GM23338 (cell line): Measurements from ENCODE around the gene IKBKG. TPM values are rescaled to one million over a fixed set of nuclear protein-coding genes. Genes with fewer than 3 reads are reported as not detected.

ENCODE experiments used
- ATAC-seq: fragments of 200-7000 bp; cut with Tn5 transposase; 3 replicates; pipeline ENCODE4 v1.9.1; 2020
- DNase-seq: peaks from one replicate; pipeline ENCODE4 v3.0.0-alpha.2; 2015; ENCODE audit warnings: low spot score
- H2AFZ ChIP-seq: fragments of 200-600 bp; sonication (generic); 2 replicates; pipeline ENCODE4 v1.8.0; 2016; ENCODE audit warnings: antibody characterized with exemption, mild to moderate bottlenecking, moderate library complexity
- H3F3A ChIP-seq: fragments of 200-600 bp; sonication (generic); replicated peaks from 2 replicates; pipeline ENCODE4 v1.8.0; 2017; ENCODE audit warnings: antibody characterized with exemption, mixed run types, low read depth
- H3K27ac ChIP-seq: fragments of 200-600 bp; sonication (generic); 2 replicates; pipeline ENCODE4 v1.6.1; 2016; ENCODE audit warnings: low read depth
- H3K27me3 ChIP-seq: fragments of 200-600 bp; sonication (generic); 2 replicates; pipeline ENCODE4 v1.8.0; 2016; ENCODE audit warnings: mild to moderate bottlenecking, mixed run types, moderate library complexity; ENCODE audit not compliant: insufficient read depth
- H3K36me3 ChIP-seq: fragments of 200-600 bp; sonication (generic); 2 replicates; pipeline ENCODE4 v1.8.0; 2016; ENCODE audit warnings: mild to moderate bottlenecking; ENCODE audit not compliant: insufficient read depth
- H3K4me1 ChIP-seq: fragments of 200-600 bp; sonication (generic); 2 replicates; pipeline ENCODE4 v1.8.0; 2016; ENCODE audit warnings: mild to moderate bottlenecking, moderate library complexity; ENCODE audit not compliant: insufficient read depth
- H3K4me2 ChIP-seq: fragments of 200-600 bp; sonication (generic); 2 replicates; pipeline ENCODE4 v1.7.1; 2017; ENCODE audit warnings: mixed run types
- H3K4me3 ChIP-seq: fragments of 200-600 bp; sonication (generic); 2 replicates; pipeline ENCODE4 v1.6.1; 2016; ENCODE audit warnings: mixed run types
- H3K79me2 ChIP-seq: fragments of 200-600 bp; sonication (generic); replicated peaks from 2 replicates; pipeline ENCODE4 v1.8.0; 2017; ENCODE audit warnings: mild to moderate bottlenecking; ENCODE audit not compliant: insufficient read depth
- H3K9me2 ChIP-seq: fragments of 200-600 bp; sonication (generic); 2 replicates; pipeline ENCODE4 v1.8.0; 2017; ENCODE audit not compliant: insufficient read depth
- H4K20me1 ChIP-seq: fragments of 200-600 bp; sonication (generic); replicated peaks from 2 replicates; pipeline ENCODE4 v1.8.0; 2017; ENCODE audit warnings: mild to moderate bottlenecking; ENCODE audit not compliant: insufficient read depth
- H3K27ac Mint-ChIP-seq: 2 replicates; pipeline ENCODE4 v1.8.0; 2020; ENCODE audit warnings: inconsistent platforms, mild to moderate bottlenecking, moderate library complexity, mixed read lengths
- H3K27me3 Mint-ChIP-seq: 3 replicates; pipeline ENCODE4 v1.8.0; 2022; ENCODE audit warnings: low read depth, mild to moderate bottlenecking, moderate library complexity, mixed read lengths, inconsistent platforms; ENCODE audit not compliant: insufficient read depth, poor library complexity
- H3K36me3 Mint-ChIP-seq: 3 replicates; pipeline ENCODE4 v1.8.0; 2021; ENCODE audit warnings: low read depth, mild to moderate bottlenecking, inconsistent platforms, moderate library complexity, mixed read lengths
- H3K4me1 Mint-ChIP-seq: 3 replicates; pipeline ENCODE4 v1.8.0; 2020; ENCODE audit warnings: mild to moderate bottlenecking, inconsistent platforms, mixed read lengths
- H3K4me3 Mint-ChIP-seq: 3 replicates; pipeline ENCODE4 v1.8.0; 2021; ENCODE audit warnings: moderate library complexity, mild to moderate bottlenecking, inconsistent platforms, mixed read lengths
- H3K9me3 Mint-ChIP-seq: 3 replicates; pipeline ENCODE4 v1.8.0; 2020; ENCODE audit warnings: moderate library complexity, mild to moderate bottlenecking, inconsistent platforms, mixed read lengths
- CREB1 ChIP-seq: fragments of 250-450 bp; sonication (Bioruptor Pico); IDR thresholded peaks from 2 replicates; pipeline ENCODE4 v1.5.0; 2020; ENCODE audit warnings: low read depth, mild to moderate bottlenecking, moderate library complexity
- CTCF ChIP-seq, 2 experiments: fragments of 200-600 bp in 1 of 2; sonication (generic) in 1 of 2; conservative IDR thresholded peaks; 2 replicates each; pipeline versions ENCODE4 v1.5.1 to v1.6.1; 2016 to 2017; ENCODE audit warnings: antibody characterized with exemption in 2 of 2, low read depth in 2 of 2, mild to moderate bottlenecking in 2 of 2, moderate library complexity in 1 of 2
- ETS1 ChIP-seq: IDR thresholded peaks from 2 replicates; pipeline ENCODE4 v1.6.1; 2016; ENCODE audit warnings: antibody characterized with exemption
- EZH2 ChIP-seq: fragments of 200-600 bp; sonication (generic); IDR thresholded peaks from one replicate; pipeline ENCODE4 v1.8.0; 2017; ENCODE audit warnings: antibody characterized with exemption, mild to moderate bottlenecking, low read depth; ENCODE audit not compliant: unreplicated experiment
- EZH2phosphoT487 ChIP-seq: fragments of 200-600 bp; sonication (generic); IDR thresholded peaks from one replicate; pipeline ENCODE4 v1.8.1; 2018; ENCODE audit warnings: antibody characterized with exemption; ENCODE audit not compliant: unreplicated experiment
- JUNB ChIP-seq: IDR thresholded peaks from one replicate; pipeline ENCODE4 v1.6.1; 2016; ENCODE audit warnings: antibody characterized with exemption; ENCODE audit not compliant: unreplicated experiment
- NANOG ChIP-seq: IDR thresholded peaks from 2 replicates; pipeline ENCODE4 v1.6.1; 2016; ENCODE audit warnings: antibody characterized with exemption, borderline replicate concordance
- POLR2AphosphoS5 ChIP-seq: IDR thresholded peaks from 2 replicates; pipeline ENCODE4 v1.6.1; 2016; ENCODE audit warnings: antibody characterized with exemption, low read depth
- REST ChIP-seq: IDR thresholded peaks from one replicate; pipeline ENCODE4 v1.6.1; 2018; ENCODE audit warnings: antibody characterized with exemption; ENCODE audit not compliant: unreplicated experiment
- STAT1 ChIP-seq: IDR thresholded peaks from one replicate; pipeline ENCODE4 v1.6.1; 2016; ENCODE audit warnings: antibody characterized with exemption; ENCODE audit not compliant: unreplicated experiment
- ZNF114 ChIP-seq: fragments of 250-450 bp; sonication (Bioruptor Pico); IDR thresholded peaks from 2 replicates; pipeline ENCODE4 v1.5.0; 2020; ENCODE audit warnings: mild to moderate bottlenecking, moderate library complexity
- ZNF331 ChIP-seq: fragments of 250-450 bp; sonication (Bioruptor Pico); IDR thresholded peaks from 2 replicates; pipeline ENCODE4 v1.5.0; 2020; ENCODE audit warnings: low read depth, mild to moderate bottlenecking, moderate library complexity
- ZNF462 ChIP-seq: fragments of 250-450 bp; sonication (Bioruptor Pico); IDR thresholded peaks from 2 replicates; pipeline ENCODE4 v1.5.0; 2020; ENCODE audit warnings: mild to moderate bottlenecking, moderate library complexity
- polyA plus RNA-seq: library from polyadenylated mRNA; unstranded; fragments of >200 nt; fragmentation: Nextera tagmentation; extraction: Ambion mirVana; gene quantifications from 2 replicates; pipeline ENCODE4 v1.2.1, GENCODE V29; 2016
- total RNA-seq: library from RNA; depleted of rRNA; stranded (reverse); fragments of >200 nt; shearing (Covaris generic); gene quantifications from 2 replicates; pipeline ENCODE4 v1.2.3, GENCODE V29; 2014

IKBKG gene
- total and polyA plus RNA-seq, 2 experiments from 2014 or later = 11.5 to 14.9 TPM

GRCh38 chrX:154602226-154602625, 54.8 kb downstream of the IKBKG start:
- Histone ChIP-seq H3K79me2 (no peaks in the 10 kb centered on the region), H3K9me2 (no peaks in the 10 kb centered on the region), H3K4me3 (no peak overlapping the region), H4K20me1 (no peaks in the 10 kb centered on the region), H3K4me1 (no peaks in the 10 kb centered on the region), H3K27me3 (no peaks in the 10 kb centered on the region), H3F3A (no peaks in the 10 kb centered on the region), H2AFZ (no peak overlapping the region), H3K4me2 (no peak overlapping the region), H3K36me3 (no peaks in the 10 kb centered on the region), H3K27ac (no peak overlapping the region)
- no peak for TF ChIP-seq NANOG
- TF ChIP-seq REST = no peak
- TF ChIP-seq JUNB = no peak
- TF ChIP-seq ZNF114 (CRISPR knock-in tag) = no peak
- no peak for TF ChIP-seq ZNF462 (CRISPR knock-in tag)
- no peak for TF ChIP-seq STAT1
- TF ChIP-seq ZNF331 (CRISPR knock-in tag) = no peak
- no peak for TF ChIP-seq EZH2phosphoT487
- TF ChIP-seq CREB1 (CRISPR knock-in tag) = no peak
- no peak for TF ChIP-seq EZH2
- no peak for TF ChIP-seq POLR2AphosphoS5
- no peak for TF ChIP-seq ETS1
- no peak for TF ChIP-seq CTCF (conservative IDR thresholded peaks at IDR 0.05; ENCODE audit: low read depth in 2 of 2)
- peaks cover 11% of the 10 kb centered on the region for H3K36me3 Mint-ChIP-seq
- no peak overlapping the region for H3K4me3 Mint-ChIP-seq
- H3K9me3 Mint-ChIP-seq = peaks cover 11% of the 10 kb centered on the region; the same call in 2 of the 3 replicates
- H3K27ac Mint-ChIP-seq = no peak overlapping the region
- H3K4me1 Mint-ChIP-seq = peaks cover 11% of the 10 kb centered on the region; the same call in 2 of the 3 replicates
- no peak for ATAC-seq
- peaks cover 4% of the 10 kb centered on the region for H3K27me3 Mint-ChIP-seq
- DNase-seq = no peak
